22Rv1 (cell line): ENCODE results near the gene PPP2R2B.

Experiments
- H3K27ac ChIP-seq: fragments of 450-650 bp; 2 replicates; pipeline ENCODE4 v1.5.1; 2017
- CTCF ChIP-seq: fragments of 450-650 bp; IDR thresholded peaks from 2 replicates; pipeline ENCODE4 v1.5.1; 2017; ENCODE audit warnings: mild to moderate bottlenecking
- ZFX ChIP-seq: fragments of 450-650 bp; IDR thresholded peaks from 2 replicates; pipeline ENCODE4 v1.6.1; 2017; ENCODE audit warnings: antibody characterized with exemption, borderline replicate concordance

PPP2R2B gene

DNA sequence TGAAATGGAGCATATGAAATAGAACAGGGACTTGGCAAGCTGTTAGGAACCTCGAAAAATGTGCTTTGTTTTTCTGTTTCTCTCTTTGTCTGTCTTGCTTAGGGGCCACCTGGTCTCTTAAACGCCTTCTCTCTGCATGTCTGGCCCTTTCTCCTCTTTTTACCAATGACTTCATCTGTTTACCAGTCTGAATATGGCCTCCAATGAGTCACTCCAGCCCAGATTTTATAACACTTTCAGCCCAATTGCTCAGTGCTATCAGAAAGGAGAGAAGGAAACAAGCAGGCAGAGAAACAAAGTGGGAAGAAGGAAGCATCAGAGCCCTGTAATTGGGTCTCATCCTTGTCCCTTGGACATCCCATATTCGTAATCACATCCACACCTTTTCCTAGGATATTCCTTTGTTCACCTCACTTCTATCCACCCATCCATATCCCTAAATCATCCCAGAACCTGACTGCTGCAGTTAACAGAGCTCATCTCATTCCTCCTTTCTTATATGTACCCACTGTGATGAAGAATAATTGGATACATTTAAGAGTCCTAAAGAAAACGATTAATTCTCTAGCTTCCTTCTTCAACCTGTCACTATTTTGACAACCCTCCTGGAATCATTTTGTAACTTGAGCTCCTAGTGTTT is 210.8 kb downstream of the PPP2R2B start:
- H3K27ac ChIP-seq, result no peak overlapping the region
- no peak for TF ChIP-seq ZFX
- no peak for TF ChIP-seq CTCF

DNA sequence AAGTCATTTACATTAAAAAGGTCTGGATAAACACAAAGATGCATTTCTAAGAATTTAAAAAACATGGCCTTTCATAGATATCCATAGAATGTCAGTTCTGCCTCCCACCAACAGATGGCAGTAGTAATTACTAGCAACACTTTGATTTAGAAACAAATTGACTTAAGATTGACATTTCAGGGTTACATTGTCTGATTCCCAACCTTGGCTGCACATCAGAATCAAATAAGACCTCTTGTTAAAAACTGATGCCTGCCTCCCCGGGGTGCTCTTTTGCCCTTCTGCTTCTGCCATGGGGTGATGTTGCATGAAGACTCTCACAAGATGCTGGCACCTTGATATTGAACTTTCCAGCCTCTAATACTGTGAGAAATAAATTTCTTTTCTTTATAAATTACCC is 216.3 kb downstream of the PPP2R2B start:
- H3K27ac ChIP-seq, result no peak overlapping the region
- TF ChIP-seq ZFX (no peak), CTCF (peak; percentile 81)

- TF ChIP-seq ZFX (no peak), CTCF (no peak)
- no peak overlapping the region for H3K27ac ChIP-seq
Observed at GRCh38 chr5:146660376-146660960, 218.1 kb downstream of the PPP2R2B start.

DNA sequence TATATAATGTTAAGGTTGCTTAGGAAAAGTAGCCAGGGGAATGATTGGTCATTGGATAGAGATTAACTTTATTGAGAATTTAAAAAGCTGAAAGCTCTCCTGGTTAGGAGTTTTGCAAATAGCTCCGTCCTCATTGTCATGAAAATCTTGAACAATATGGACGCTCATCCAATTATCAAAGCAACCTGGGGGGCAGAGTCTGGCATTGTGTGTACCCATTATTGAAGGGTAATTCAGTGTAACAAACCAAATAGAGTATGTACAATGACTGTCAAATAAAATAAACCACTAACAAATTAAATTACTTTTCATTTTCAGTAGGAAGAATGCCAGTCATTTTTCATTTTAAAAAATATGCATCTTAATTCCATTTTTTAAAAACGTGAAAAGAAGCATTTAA is 218.6 kb downstream of the PPP2R2B start:
- TF ChIP-seq CTCF (no peak), ZFX (no peak)
- no peak overlapping the region for H3K27ac ChIP-seq

DNA sequence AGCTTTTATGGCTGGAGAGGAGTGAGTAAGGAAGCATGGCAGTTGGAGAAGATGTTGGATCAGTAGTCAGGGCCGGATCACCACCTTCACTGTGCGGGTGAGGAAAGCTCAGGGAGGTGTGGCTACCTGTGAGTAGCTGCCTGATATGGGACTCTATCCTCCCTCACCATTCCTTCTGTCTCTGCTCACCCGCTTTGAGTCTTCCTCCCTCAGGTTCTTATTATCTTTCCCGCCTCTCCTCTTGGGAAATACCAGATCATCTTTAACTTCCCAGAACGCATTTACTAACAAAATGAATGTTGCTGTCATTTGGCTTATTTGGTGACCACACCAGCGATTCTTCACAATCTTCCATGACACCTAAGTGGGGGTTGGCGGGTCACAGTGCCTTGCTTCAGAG is 221.9 kb downstream of the PPP2R2B start:
- TF ChIP-seq ZFX (no peak), CTCF (no peak)
- no peak overlapping the region for H3K27ac ChIP-seq

DNA sequence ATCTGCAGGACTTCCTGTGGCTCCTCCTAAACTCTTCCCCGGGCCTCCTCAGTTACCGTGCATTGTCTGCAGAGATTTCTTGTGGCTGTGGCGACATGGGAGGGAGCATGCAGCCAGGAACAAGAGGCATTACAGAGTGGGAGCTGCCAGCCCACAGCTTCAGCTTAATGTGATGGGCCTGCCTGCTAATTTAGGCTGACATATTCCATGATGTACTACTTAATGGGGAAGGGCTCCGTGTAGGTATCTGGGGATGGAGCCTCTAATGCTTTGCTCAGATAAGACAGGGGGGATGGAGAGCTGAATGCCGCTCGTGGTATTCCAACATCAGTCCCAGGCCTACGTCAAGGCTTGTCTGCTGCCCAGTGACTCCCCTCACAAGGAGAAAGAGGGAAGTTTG is 225.0 kb downstream of the PPP2R2B start:
- H3K27ac ChIP-seq, result no peak overlapping the region
- TF ChIP-seq CTCF (no peak), ZFX (no peak)

- H3K27ac ChIP-seq, result no peak overlapping the region
- TF ChIP-seq ZFX, result no peak
- TF ChIP-seq CTCF, result no peak
Observed at GRCh38 chr5:146652547-146652946, 226.0 kb downstream of the PPP2R2B start.
